ENCODE data around the gene AP1S1. TPM values are rescaled to one million over a fixed set of nuclear protein-coding genes. Genes with fewer than 3 reads are reported as not detected.

Gene AP1S1
- total and polyA plus RNA-seq, 2 of the 13 experiments (the other 11 are each of a cell fraction or from before 2014, with no cell fraction given): 57.5 to 68.1 TPM

- TF ChIP-seq ZNF17 (CRISPR knock-in tag; IDR thresholded peaks at IDR 0.05): no peak
- TF ChIP-seq, protein P1, sequence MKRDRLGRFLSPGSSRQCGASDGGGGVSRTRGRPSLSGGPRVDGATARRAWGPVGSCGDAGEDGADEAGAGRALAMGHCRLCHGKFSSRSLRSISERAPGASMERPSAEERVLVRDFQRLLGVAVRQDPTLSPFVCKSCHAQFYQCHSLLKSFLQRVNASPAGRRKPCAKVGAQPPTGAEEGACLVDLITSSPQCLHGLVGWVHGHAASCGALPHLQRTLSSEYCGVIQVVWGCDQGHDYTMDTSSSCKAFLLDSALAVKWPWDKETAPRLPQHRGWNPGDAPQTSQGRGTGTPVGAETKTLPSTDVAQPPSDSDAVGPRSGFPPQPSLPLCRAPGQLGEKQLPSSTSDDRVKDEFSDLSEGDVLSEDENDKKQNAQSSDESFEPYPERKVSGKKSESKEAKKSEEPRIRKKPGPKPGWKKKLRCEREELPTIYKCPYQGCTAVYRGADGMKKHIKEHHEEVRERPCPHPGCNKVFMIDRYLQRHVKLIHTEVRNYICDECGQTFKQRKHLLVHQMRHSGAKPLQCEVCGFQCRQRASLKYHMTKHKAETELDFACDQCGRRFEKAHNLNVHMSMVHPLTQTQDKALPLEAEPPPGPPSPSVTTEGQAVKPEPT (CRISPR knock-in tag; IDR thresholded peaks at IDR 0.05; ENCODE audit: low read depth): no peak
- no peak for TF ChIP-seq ZNF879 (CRISPR knock-in tag; IDR thresholded peaks at IDR 0.05)
- no peak for TF ChIP-seq PRMT3 (CRISPR knock-in tag; IDR thresholded peaks at IDR 0.05; ENCODE audit: borderline replicate concordance, low read depth)
Measured at GRCh38 chr7:101186844-101187428, 32.7 kb downstream of the AP1S1 start (continued).

GRCh38 chr7:101189109-101189508 is 34.8 kb downstream of the AP1S1 start:
- POLR2A ChIA-PET: no interaction called here
- TF ChIP-seq ZNF549 (CRISPR knock-in tag; IDR thresholded peaks at IDR 0.05) (no peak), ZSCAN31 (CRISPR knock-in tag; IDR thresholded peaks at IDR 0.05; ENCODE audit: low read depth) (no peak), ZNF556 (CRISPR knock-in tag; IDR thresholded peaks at IDR 0.05; ENCODE audit: borderline replicate concordance) (no peak), ZNF670 (CRISPR knock-in tag; IDR thresholded peaks at IDR 0.05; ENCODE audit: borderline replicate concordance) (no peak), ZFP36 (IDR thresholded peaks at IDR 0.05; ENCODE audit: borderline replicate concordance, low read depth, low read length, partially characterized antibody) (no peak), RBM22 (optimal IDR thresholded peaks at IDR 0.05; ENCODE audit: low read length) (no peak), ZNF225 (CRISPR knock-in tag; IDR thresholded peaks at IDR 0.05) (no peak), MED1 (CRISPR knock-in tag; IDR thresholded peaks at IDR 0.05) (no peak), NCOR1 (IDR thresholded peaks at IDR 0.05; ENCODE audit: borderline replicate concordance, low read length) (no peak), TEF (CRISPR knock-in tag; IDR thresholded peaks at IDR 0.05) (no peak), ZNF460 (CRISPR knock-in tag; IDR thresholded peaks at IDR 0.05; ENCODE audit: borderline replicate concordance) (no peak), U2AF1 (optimal IDR thresholded peaks at IDR 0.05; ENCODE audit: low read depth, low read length) (no peak), ZNF597 (CRISPR knock-in tag; IDR thresholded peaks at IDR 0.05) (no peak), NBN (conservative IDR thresholded peaks at IDR 0.05) (no peak)
- TF ChIP-seq, protein P2, sequence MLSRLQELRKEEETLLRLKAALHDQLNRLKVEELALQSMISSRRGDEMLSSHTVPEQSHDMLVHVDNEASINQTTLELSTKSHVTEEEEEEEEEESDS (CRISPR knock-in tag; IDR thresholded peaks at IDR 0.05; ENCODE audit: borderline replicate concordance): no peak
- TF ChIP-seq, protein P3, sequence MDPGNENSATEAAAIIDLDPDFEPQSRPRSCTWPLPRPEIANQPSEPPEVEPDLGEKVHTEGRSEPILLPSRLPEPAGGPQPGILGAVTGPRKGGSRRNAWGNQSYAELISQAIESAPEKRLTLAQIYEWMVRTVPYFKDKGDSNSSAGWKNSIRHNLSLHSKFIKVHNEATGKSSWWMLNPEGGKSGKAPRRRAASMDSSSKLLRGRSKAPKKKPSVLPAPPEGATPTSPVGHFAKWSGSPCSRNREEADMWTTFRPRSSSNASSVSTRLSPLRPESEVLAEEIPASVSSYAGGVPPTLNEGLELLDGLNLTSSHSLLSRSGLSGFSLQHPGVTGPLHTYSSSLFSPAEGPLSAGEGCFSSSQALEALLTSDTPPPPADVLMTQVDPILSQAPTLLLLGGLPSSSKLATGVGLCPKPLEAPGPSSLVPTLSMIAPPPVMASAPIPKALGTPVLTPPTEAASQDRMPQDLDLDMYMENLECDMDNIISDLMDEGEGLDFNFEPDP (CRISPR knock-in tag; conservative IDR thresholded peaks at IDR 0.05): no peak

More at GRCh38 chr7:101189109-101189508, 34.8 kb downstream of the AP1S1 start:
- no peak for DNase-seq (ENCODE audit: low spot score)
- no peaks in the 10 kb centered on the region for H3K9me3 ChIP-seq (ENCODE audit: low read length)
- ATAC-seq: no peak
- in situ Hi-C loops (cut with HindIII; ENCODE audit: extremely low pct_ligation_motif_present, low pct_unique_long_range_greater_than_20kb): no loop called here
- no peaks in the 10 kb centered on the region for H3K27me3 ChIP-seq (ENCODE audit: control insufficient read depth in 1 of 2, insufficient read depth in 2 of 2, low read length in 2 of 2)
- intact Hi-C loops (cut with micrococcal nuclease; ENCODE audit: unreplicated experiment): no loop called here
- no peaks in the 10 kb centered on the region for H4K20me1 ChIP-seq (ENCODE audit: insufficient read depth, low read length)
- no peak overlapping the region for H2AFZ ChIP-seq (ENCODE audit: low read length)
- no peak overlapping the region for H3K4me2 ChIP-seq (ENCODE audit: low read depth, low read length)
- no peaks in the 10 kb centered on the region for H3K36me3 ChIP-seq (replicated peaks in 1 of 2; ENCODE audit: control insufficient read depth in 1 of 2, insufficient read depth in 2 of 2, low read length in 2 of 2)
- no peak for FAIRE-seq
- CTCF ChIA-PET (ENCODE audit: low intra/inter-chr PET ratio, low total read pairs): no interaction called here
- H3K4me1 ChIP-seq (ENCODE audit: insufficient read depth, low read length): peaks cover 30% of the 10 kb centered on the region
- H3K27ac ChIP-seq (ENCODE audit: extremely low read length, insufficient read depth, low read length): no peak overlapping the region
- 55% methylated on average over 7 of the region's 8 CpGs for WGBS (ENCODE audit: low lambda C conversion rate)
- no peaks in the 10 kb centered on the region for H3K79me2 ChIP-seq (ENCODE audit: insufficient read depth, low read length)
- no peak overlapping the region for H3K9ac ChIP-seq (ENCODE audit: insufficient read depth, low read depth, low read length)
- BruUV-seq (replicated peaks): no TSS peak
- no peak overlapping the region for H3K4me3 ChIP-seq (replicated peaks in 1 of 3; ENCODE audit: insufficient read depth in 1 of 3, low read depth in 2 of 3, low read length in 3 of 3)

Data from HepG2 (cell line).